K562 (cell line): ENCODE results near the gene CCR7. TPM values are rescaled to one million over a fixed set of nuclear protein-coding genes. Genes with fewer than 3 reads are reported as not detected.

Experiments used
- ATAC-seq: fragments of 200-7000 bp; cut with Tn5 transposase; 3 replicates; pipeline ENCODE4 v1.9.1; 2020; ENCODE audit warnings: moderate library complexity
- Bru-seq: library from RNA; stranded (reverse); fragments of 400-500 nt; gene quantifications from one replicate; lab custom pipeline; 2021; lab: Mats Ljungman, UMichigan
- BruChase-seq, 2 experiments: library from RNA; stranded (reverse); fragments of 400-500 nt; gene quantifications; one replicate each; lab custom pipeline; 2021; lab: Mats Ljungman, UMichigan
- BruUV-seq: library from RNA; stranded (reverse); fragments of 400-500 nt; replicated peaks from 2 replicates; lab custom pipeline; 2021; lab: Mats Ljungman, UMichigan
- CTCF ChIA-PET: fragments of 300-600 bp; formaldehyde crosslinking; extraction: SDS; loops from one replicate; lab custom pipeline; 2021; ENCODE audit warnings: low intra/inter-chr PET ratio; lab: Yijun Ruan, JAX
- POLR2A ChIA-PET: fragments of 300-600, 350-650 bp; sonication (Branson Sonifier 250); formaldehyde crosslinking; extraction: SDS; loops from one replicate; lab custom pipeline; 2021; ENCODE audit warnings: antibody characterized with exemption, inconsistent platforms; lab: Yijun Ruan, JAX
- DNase-seq, 4 experiments: peaks; one replicate each; pipeline versions ENCODE4 v3.0.0 to v3.0.0-alpha.2; 2011 to 2018; ENCODE audit warnings: low spot score in 3 of 4, mixed read lengths in 3 of 4; ENCODE audit errors: extremely low read depth in 1 of 4
- FAIRE-seq: peaks from 2 replicates; lab custom pipeline; 2011; peaks lifted over from hg19 to GRCh38; lab: Jason Lieb, UNC
- H2AFZ ChIP-seq: 2 replicates; pipeline ENCODE4 v1.6.0; 2011; ENCODE audit warnings: low read depth, low read length, control low read depth, inconsistent platforms
- H3K27ac ChIP-seq: fragments of 200-600 bp; 3 replicates; pipeline ENCODE4 v1.8.0; 2011; ENCODE audit warnings: low read depth, mild to moderate bottlenecking, control low read depth, inconsistent platforms, low read length, moderate library complexity, mixed read lengths; ENCODE audit errors: extremely low read depth
- H3K27me3 ChIP-seq, 2 experiments: fragments of 300-600 bp in 1 of 2; 2 replicates in 1 of 2; 3 replicates in 1 of 2; pipeline versions ENCODE4 v1.6.0 to v1.8.0; 2011; ENCODE audit warnings: inconsistent platforms in 2 of 2, low read length in 2 of 2, mild to moderate bottlenecking in 1 of 2, mixed read lengths in 1 of 2, moderate library complexity in 1 of 2; ENCODE audit not compliant: control insufficient read depth in 2 of 2, insufficient read depth in 2 of 2
- H3K36me3 ChIP-seq: fragments of 300-600 bp; 3 replicates; pipeline ENCODE4 v1.8.0; 2011; ENCODE audit warnings: mild to moderate bottlenecking, low read length, inconsistent platforms; ENCODE audit not compliant: control insufficient read depth, insufficient read depth
- H3K4me1 ChIP-seq, 2 experiments: fragments of 200-600 bp in 1 of 2; replicated peaks in 1 of 2; 2 replicates in 1 of 2; 3 replicates in 1 of 2; pipeline versions ENCODE4 v1.5.1 to v1.8.0; 2011; ENCODE audit warnings: inconsistent platforms in 2 of 2, low read length in 2 of 2, mild to moderate bottlenecking in 1 of 2, mixed read lengths in 1 of 2, moderate library complexity in 1 of 2; ENCODE audit not compliant: control insufficient read depth in 2 of 2, insufficient read depth in 2 of 2
- H3K4me2 ChIP-seq: 2 replicates; pipeline ENCODE4 v1.6.1; 2011; ENCODE audit warnings: low read length, control low read depth, inconsistent platforms, mixed read lengths; ENCODE audit not compliant: insufficient read depth
- H3K4me3 ChIP-seq: fragments of 200-600 bp; sonication (generic), shearing (Covaris generic); 2 replicates; pipeline ENCODE4 v1.5.1; 2016; ENCODE audit warnings: control low read depth, inconsistent platforms
- H3K79me2 ChIP-seq: fragments of 200-600 bp; 3 replicates; pipeline ENCODE4 v1.8.0; 2011; ENCODE audit warnings: low read length, inconsistent platforms; ENCODE audit not compliant: control insufficient read depth, insufficient read depth
- H3K9ac ChIP-seq, 2 experiments: 2 replicates each; pipeline versions ENCODE4 v1.6.0 to v1.6.1; 2011; ENCODE audit warnings: low read depth in 2 of 2, low read length in 2 of 2, control low read depth in 1 of 2, inconsistent platforms in 1 of 2, mild to moderate bottlenecking in 1 of 2, mixed read lengths in 1 of 2; ENCODE audit not compliant: insufficient read depth in 1 of 2
- H3K9me1 ChIP-seq: one replicate; pipeline ENCODE4 v1.6.0; 2011; ENCODE audit warnings: inconsistent platforms, mild to moderate bottlenecking, low read length, moderate library complexity; ENCODE audit not compliant: control insufficient read depth, insufficient read depth
- H3K9me3 ChIP-seq: replicated peaks from 2 replicates; pipeline ENCODE4 v1.5.1; 2011; ENCODE audit warnings: low read depth, low read length, inconsistent platforms; ENCODE audit not compliant: control insufficient read depth, insufficient read depth
- H4K20me1 ChIP-seq: replicated peaks from 2 replicates; pipeline ENCODE4 v1.6.1; 2011; ENCODE audit warnings: low read length, inconsistent platforms, mixed read lengths; ENCODE audit not compliant: control insufficient read depth, insufficient read depth
- ATF3 ChIP-seq, 2 experiments: fragments of 450-650 bp in 1 of 2; sonication (generic) in 1 of 2; formaldehyde crosslinking in 1 of 2; IDR thresholded peaks in 1 of 2; conservative IDR thresholded peaks in 1 of 2; 2 replicates each; pipeline versions ENCODE4 v1.6.1 to v1.8.1; 2016 to 2023; ENCODE audit warnings: mild to moderate bottlenecking in 2 of 2, moderate library complexity in 2 of 2, inconsistent platforms in 1 of 2, missing genetic modification reagents in 1 of 2
- CBFA2T2 ChIP-seq: fragments of 450-650 bp; conservative IDR thresholded peaks from 2 replicates; pipeline ENCODE4 v1.6.1; 2017; ENCODE audit warnings: mild to moderate bottlenecking
- JUN ChIP-seq, 2 experiments: sonication (generic) in 1 of 2; formaldehyde crosslinking in 1 of 2; IDR thresholded peaks; 2 replicates each; pipeline versions ENCODE4 v1.6.1 to v1.8.0; 2012 to 2022; ENCODE audit warnings: borderline replicate concordance in 2 of 2, mild to moderate bottlenecking in 2 of 2, improper control_type of control experiment in 1 of 2, low read depth in 1 of 2, low read length in 1 of 2, missing genetic modification reagents in 1 of 2
- PRDM10 ChIP-seq: fragments of 450-650 bp; IDR thresholded peaks from 2 replicates; pipeline ENCODE4 v1.6.1; 2018; ENCODE audit not compliant: partially characterized antibody
- SMAD2 ChIP-seq: fragments of 150-350 bp; IDR thresholded peaks from 2 replicates; pipeline ENCODE4 v1.6.1; 2014; ENCODE audit warnings: low read depth, mild to moderate bottlenecking, low read length
- SPI1 ChIP-seq: IDR thresholded peaks from 2 replicates; pipeline ENCODE4 v1.6.1; 2011; ENCODE audit warnings: low read depth, low read length, control low read depth, borderline replicate concordance
- VEZF1 ChIP-seq: fragments of 200-800 bp; sonication (Bioruptor generic); IDR thresholded peaks from 2 replicates; pipeline ENCODE4 v1.6.1; 2017; ENCODE audit warnings: missing genetic modification characterization, missing compliant biosample characterization
- WGBS: fragments of 100-300 bp; shearing (Covaris generic); methylation state at CpG from one replicate; pipeline ENCODE4 v1.1.6; 2016; ENCODE audit warnings: low coverage, mixed read lengths; ENCODE audit not compliant: insufficient coverage; ENCODE audit errors: missing lambda C conversion rate; 5-methylcytosine and 5-hydroxymethylcytosine counted together
- in situ Hi-C: fragments of 300-500 bp; cut with MboI; formaldehyde crosslinking; loops from 4 replicates; pipeline ENCODE4 v1.15.0; 2018; ENCODE audit warnings: inconsistent platforms, mixed read lengths
- intact Hi-C: fragments of 100-400 bp; cut with micrococcal nuclease; formaldehyde crosslinking; loops from 2 replicates; pipeline ENCODE4 v1.14.2; 2022
- long read RNA-seq, 3 experiments: library from polyadenylated mRNA in 2 of 3; library from RNA in 1 of 3; unstranded in 2 of 3; stranded (forward) in 1 of 3; transcript quantifications; one replicate each; pipeline ENCODE4 v2.0.0, GENCODE V29; 2019 to 2022
- polyA minus RNA-seq, 3 experiments: library from RNA; depleted of rRNA, polyadenylated mRNA; stranded (reverse); fragments of >200 nt; gene quantifications; 2 replicates each; pipeline ENCODE4 v1.2.3, GENCODE V29; 2011
- polyA plus RNA-seq, 8 experiments: library from polyadenylated mRNA; depleted of rRNA in 4 of 8; stranded (reverse) in 5 of 8; unstranded in 3 of 8; fragments of >200 nt; fragmentation: Nextera tagmentation in 2 of 8; fragmentation: Illumina TruSeq in 1 of 8; extraction: Ambion mirVana in 2 of 8; extraction: Trizol in 1 of 8; gene quantifications; 2 replicates each; pipeline versions ENCODE4 v1.2.1 to v1.2.3, GENCODE V29; 2011 to 2014; ENCODE audit warnings: inconsistent platforms in 1 of 8, missing spikeins in 1 of 8
- total RNA-seq, 7 experiments: library from RNA; depleted of rRNA in 6 of 7; stranded (reverse); fragments of >200 nt in 6 of 7; fragmentation: Illumina TruSeq in 2 of 7; extraction: Trizol in 2 of 7; gene quantifications; 2 replicates each; pipeline versions ENCODE4 v1.2.1 to v1.2.3, GENCODE V29; 2011 to 2021; ENCODE audit warnings: low replicate concordance in 1 of 7

CCR7 gene
- total RNA-seq (2011; cell fraction: chromatin; rRNA removed; ENCODE audit: low replicate concordance): 0.62 and 2.8 TPM in 2 replicates
- 1.6 and 2.2 TPM in 2 replicates for total RNA-seq (2011; cell fraction: nucleolus; rRNA removed)
- 1.1 and 1.2 TPM in 2 replicates for total RNA-seq (2011; cell fraction: nucleoplasm; rRNA removed)
- total RNA-seq (2014; rRNA removed): 0.14 and 0.33 TPM in 2 replicates
- 0.13 and 0.22 TPM in 2 replicates for total RNA-seq (2014; rRNA removed; fragmentation: Illumina TruSeq; extraction: Trizol)
- 0.30 and 0.51 TPM in 2 replicates for total RNA-seq (2015; rRNA removed; fragmentation: Illumina TruSeq; extraction: Trizol)
- total RNA-seq (2021): 1.1 and 1.3 TPM in 2 replicates
- polyA plus RNA-seq (2011; rRNA removed): 0.46 and 1.4 TPM in 2 replicates
- 0.83 and 6.2 TPM in 2 replicates for polyA plus RNA-seq (2011; cell fraction: cytosol; rRNA removed)
- 0.28 and 2.5 TPM in 2 replicates for polyA plus RNA-seq (2011; cell fraction: nucleus; rRNA removed)
- 0.48 and 2.1 TPM in 2 replicates for polyA plus RNA-seq (2012)
- polyA plus RNA-seq (2014; fragmentation: Illumina TruSeq; extraction: Trizol): 0.48 and 0.73 TPM in 2 replicates
- polyA plus RNA-seq (2014; fragmentation: Nextera tagmentation; extraction: Ambion mirVana): 1 to 10 TPM in 1 of 2 experiments, under 1 TPM in 1; 0.58 to 1.0 TPM
- polyA plus RNA-seq (2014; rRNA removed): 0.32 and 0.56 TPM in 2 replicates
- 1.1 and 4.7 TPM in 2 replicates for polyA minus RNA-seq (2011; rRNA and poly(A)+ RNA removed)
- 1.3 TPM in 1 of 2 replicates, not detected in the other for polyA minus RNA-seq (2011; cell fraction: cytosol; rRNA and poly(A)+ RNA removed)
- polyA minus RNA-seq (2011; cell fraction: nucleus; rRNA and poly(A)+ RNA removed): 0.67 and 1.5 TPM in 2 replicates
- percentile 20 among the genes with signal in this experiment for Bru-seq, nascent RNA
- percentile 15 among the genes with signal in this experiment for BruChase-seq, experiment 1, labeled RNA remaining after a 2-hour chase
- percentile 8 among the genes with signal in this experiment for BruChase-seq, experiment 2, labeled RNA remaining after a 6-hour chase
- long read RNA-seq, experiment 1, partial matches to known transcripts: 0 of 1 reads
- long read RNA-seq, experiment 1, other reads (novel, unspliced or antisense): 1 of 1 reads
- long read RNA-seq, experiment 2: 0 reads
- long read RNA-seq, experiment 3: 0 reads

GRCh38 chr17:40564883-40565768 lies at the start of gene CCR7:
Gene CCR7 (minus strand): TSS chr17:40565472. CDS start chr17:40565409, 63 bp downstream.
- H3K9me1 ChIP-seq: no peaks in the 10 kb centered on the region
- DNase-seq (peak; percentile 51 to 73 (median 62)), FAIRE-seq (no peak), ATAC-seq (peak; percentile 22; the same call in 1 of the 3 replicates)
- H2AFZ ChIP-seq: peak within 1 kb of the TSS; percentile 29; the same call in 1 of the 2 replicates
- ChIA-PET POLR2A (interaction anchor here (0.6 to 1.0 kb wide), 2 partner anchors 11 to 23 kb away, joined by 3 read pairs; no protein-coding TSS in a partner anchor), CTCF (no interaction called here)
- H4K20me1 ChIP-seq: no peaks in the 10 kb centered on the region
- H3K4me1 ChIP-seq: peaks cover 18 to 21% of the 10 kb centered on the region in 2 experiments
- H3K27me3 ChIP-seq: peaks cover 5 to 16% of the 10 kb centered on the region in 2 experiments; a peak in 2 of 5 replicates
- H3K4me3 ChIP-seq: no peak within 1 kb of the TSS
- H3K79me2 ChIP-seq: no peaks in the 10 kb centered on the region
- H3K4me2 ChIP-seq: peak within 1 kb of the TSS; percentile 53
- intact Hi-C loops (no loop called here), in situ Hi-C loops (no loop called here)
- WGBS: 22% methylated on average over 8 of the region's 12 CpGs
- no peaks in the 10 kb centered on the region for H3K36me3 ChIP-seq
- H3K9ac ChIP-seq: peak within 1 kb of the TSS in 1 of 2 experiments; percentile 70; a peak in 1 of 4 replicates
- no peak within 1 kb of the TSS for H3K27ac ChIP-seq
- BruUV-seq: no TSS peak
- peaks cover 6% of the 10 kb centered on the region for H3K9me3 ChIP-seq
- TF ChIP-seq SPI1 (peak; percentile 46; the same call in 1 of the 2 replicates), PRDM10 (peak; percentile 49), CBFA2T2 (0 out of 2 replicates have a peak, but pooled peaks have one; percentile 8), VEZF1 (CRISPR knock-in tag) (peak; percentile 35), JUN (IDR thresholded peaks at IDR 0.05; ENCODE audit: borderline replicate concordance, low read depth, low read length) (0 out of 2 replicates have a peak, but pooled peaks have one; percentile 39), JUN (CRISPR knock-in tag; IDR thresholded peaks at IDR 0.05; ENCODE audit: borderline replicate concordance) (no peak), SMAD2 (no peak), ATF3 (IDR thresholded peaks at IDR 0.05) (peak; percentile 33; the same call in 1 of the 2 replicates), ATF3 (CRISPR knock-in tag; conservative IDR thresholded peaks at IDR 0.05) (no peak)
